ENCODE results near the gene MTHFSD.

DNA sequence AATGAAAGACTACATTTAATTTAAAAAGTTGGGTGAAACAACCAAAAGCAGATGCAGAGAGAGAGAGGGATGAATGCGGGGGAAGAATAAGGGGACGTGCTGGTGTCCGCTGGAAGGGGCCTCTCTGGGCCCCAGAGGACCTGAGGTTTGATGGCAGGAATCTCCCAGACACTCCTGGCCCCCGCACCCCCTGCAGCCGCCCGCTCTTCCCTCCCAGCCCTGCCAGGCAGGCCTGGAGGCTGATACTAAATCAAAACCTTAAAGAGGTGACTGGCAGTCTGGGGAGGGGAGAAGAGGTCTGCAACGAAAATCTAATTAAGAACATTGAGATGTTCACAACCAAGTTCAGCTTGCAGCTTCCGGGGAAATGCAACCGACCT lies 25.7 kb upstream of the MTHFSD start:
- TF ChIP-seq POLR2A (IDR thresholded peaks at IDR 0.05; ENCODE audit: low read length) (no peak), GATA1 (IDR thresholded peaks at IDR 0.05; ENCODE audit: low read depth, low read length) (no peak)

All from erythroblast (primary cell).